Transverse colon (tissue), 4 donors: ENCODE data around the gene CHCHD3.

Source experiments
- POLR2A ChIP-seq: fragments of 450-650 bp; IDR thresholded peaks from one replicate; pipeline ENCODE4 v1.6.1; 2016; ENCODE audit warnings: antibody characterized with exemption, mild to moderate bottlenecking, moderate library complexity
- POLR2AphosphoS5 ChIP-seq, 3 donors: sonication (generic); formaldehyde crosslinking; IDR thresholded peaks; one replicate each; pipeline ENCODE4 v1.6.1; 2016; ENCODE audit warnings: antibody characterized with exemption in 3 of 3
- TF ChIP-seq, protein P1 (sequence below), 5 experiments: fragments of 200-600 bp in 3 of 5; fragments of 450-650 bp in 2 of 5; sonication (generic) in 3 of 5; IDR thresholded peaks; 1 replicate in 2 of 5; 2 replicates in 3 of 5; pipeline ENCODE4 v1.5.1; 2016 to 2017; ENCODE audit warnings: antibody characterized with exemption in 5 of 5, inconsistent platforms in 3 of 5, mild to moderate bottlenecking in 2 of 5, moderate library complexity in 1 of 5

GRCh38 chr7:132895231-132895630 is 186.7 kb downstream of the CHCHD3 start:
- TF ChIP-seq POLR2AphosphoS5 (IDR thresholded peaks at IDR 0.05) = no peak
- no peak for TF ChIP-seq POLR2A
- TF ChIP-seq, protein P1, sequence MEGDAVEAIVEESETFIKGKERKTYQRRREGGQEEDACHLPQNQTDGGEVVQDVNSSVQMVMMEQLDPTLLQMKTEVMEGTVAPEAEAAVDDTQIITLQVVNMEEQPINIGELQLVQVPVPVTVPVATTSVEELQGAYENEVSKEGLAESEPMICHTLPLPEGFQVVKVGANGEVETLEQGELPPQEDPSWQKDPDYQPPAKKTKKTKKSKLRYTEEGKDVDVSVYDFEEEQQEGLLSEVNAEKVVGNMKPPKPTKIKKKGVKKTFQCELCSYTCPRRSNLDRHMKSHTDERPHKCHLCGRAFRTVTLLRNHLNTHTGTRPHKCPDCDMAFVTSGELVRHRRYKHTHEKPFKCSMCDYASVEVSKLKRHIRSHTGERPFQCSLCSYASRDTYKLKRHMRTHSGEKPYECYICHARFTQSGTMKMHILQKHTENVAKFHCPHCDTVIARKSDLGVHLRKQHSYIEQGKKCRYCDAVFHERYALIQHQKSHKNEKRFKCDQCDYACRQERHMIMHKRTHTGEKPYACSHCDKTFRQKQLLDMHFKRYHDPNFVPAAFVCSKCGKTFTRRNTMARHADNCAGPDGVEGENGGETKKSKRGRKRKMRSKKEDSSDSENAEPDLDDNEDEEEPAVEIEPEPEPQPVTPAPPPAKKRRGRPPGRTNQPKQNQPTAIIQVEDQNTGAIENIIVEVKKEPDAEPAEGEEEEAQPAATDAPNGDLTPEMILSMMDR (IDR thresholded peaks at IDR 0.05) = no peak
